GM10266 (cell line): ENCODE measurements around the gene PLA1A.
"Not testable (repeated sequence)": the region's sequence is repeated elsewhere in the genome, so short reads cannot be mapped to it uniquely, and the experiment has no call there.

ENCODE experiments used
- DNase-seq: peaks from one replicate; pipeline ENCODE4 v3.0.0; 2012; ENCODE audit errors: extremely low spot score
- TF ChIP-seq, protein P1 (sequence below): IDR thresholded peaks from 2 replicates; pipeline ENCODE4 v1.5.1; 2012; ENCODE audit warnings: mild to moderate bottlenecking, low read depth; ENCODE audit not compliant: control insufficient read depth, insufficient read depth; ENCODE audit errors: missing control alignments

The PLA1A gene

DNA sequence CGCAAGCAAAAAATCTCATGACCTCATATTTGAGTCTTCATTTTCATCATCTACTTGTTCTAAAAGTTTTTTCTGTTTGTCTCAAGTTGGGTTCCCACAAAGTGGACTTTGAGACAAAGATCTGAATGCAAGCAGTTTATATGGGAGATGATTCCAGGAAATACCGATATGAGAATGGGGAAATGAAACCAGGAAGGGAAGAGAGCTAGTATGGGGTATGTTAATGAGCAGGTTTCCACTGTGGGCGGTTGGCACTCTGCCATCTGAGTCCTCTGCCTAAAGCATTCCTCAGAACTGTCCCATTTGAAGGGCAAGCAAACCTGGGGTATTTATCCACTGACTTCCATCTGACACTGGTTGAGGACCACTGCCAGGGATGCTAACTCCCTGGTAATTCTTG lies 9.6 kb upstream of the PLA1A start:
- TF ChIP-seq, protein P1, sequence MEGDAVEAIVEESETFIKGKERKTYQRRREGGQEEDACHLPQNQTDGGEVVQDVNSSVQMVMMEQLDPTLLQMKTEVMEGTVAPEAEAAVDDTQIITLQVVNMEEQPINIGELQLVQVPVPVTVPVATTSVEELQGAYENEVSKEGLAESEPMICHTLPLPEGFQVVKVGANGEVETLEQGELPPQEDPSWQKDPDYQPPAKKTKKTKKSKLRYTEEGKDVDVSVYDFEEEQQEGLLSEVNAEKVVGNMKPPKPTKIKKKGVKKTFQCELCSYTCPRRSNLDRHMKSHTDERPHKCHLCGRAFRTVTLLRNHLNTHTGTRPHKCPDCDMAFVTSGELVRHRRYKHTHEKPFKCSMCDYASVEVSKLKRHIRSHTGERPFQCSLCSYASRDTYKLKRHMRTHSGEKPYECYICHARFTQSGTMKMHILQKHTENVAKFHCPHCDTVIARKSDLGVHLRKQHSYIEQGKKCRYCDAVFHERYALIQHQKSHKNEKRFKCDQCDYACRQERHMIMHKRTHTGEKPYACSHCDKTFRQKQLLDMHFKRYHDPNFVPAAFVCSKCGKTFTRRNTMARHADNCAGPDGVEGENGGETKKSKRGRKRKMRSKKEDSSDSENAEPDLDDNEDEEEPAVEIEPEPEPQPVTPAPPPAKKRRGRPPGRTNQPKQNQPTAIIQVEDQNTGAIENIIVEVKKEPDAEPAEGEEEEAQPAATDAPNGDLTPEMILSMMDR = no peak
- no peak for DNase-seq

GRCh38 chr3:119589102-119589773 lies 8.4 kb upstream of the PLA1A start:
- TF ChIP-seq, protein P1 = no peak
- no peak for DNase-seq

DNA sequence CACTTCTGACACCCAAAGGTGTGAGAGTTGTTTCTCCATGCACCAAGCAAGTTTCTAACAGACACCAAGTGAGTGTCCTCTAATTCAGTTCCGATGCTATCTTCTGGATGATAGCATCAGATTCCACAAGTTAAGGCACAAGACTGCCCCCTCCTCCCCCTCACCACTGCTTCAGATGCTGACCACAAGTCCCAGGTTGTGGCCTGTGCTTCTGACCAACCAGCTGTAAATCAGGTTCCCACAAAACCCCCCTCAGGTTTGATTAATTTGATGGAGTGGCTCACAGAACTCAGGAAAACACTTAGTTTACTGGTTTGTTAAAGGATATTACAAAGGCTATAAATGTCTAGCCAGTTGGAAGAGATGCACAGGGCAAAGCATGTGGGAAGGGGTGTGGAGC lies 7.0 kb upstream of the PLA1A start:
- no peak for DNase-seq
- TF ChIP-seq, protein P1 = no peak

DNA sequence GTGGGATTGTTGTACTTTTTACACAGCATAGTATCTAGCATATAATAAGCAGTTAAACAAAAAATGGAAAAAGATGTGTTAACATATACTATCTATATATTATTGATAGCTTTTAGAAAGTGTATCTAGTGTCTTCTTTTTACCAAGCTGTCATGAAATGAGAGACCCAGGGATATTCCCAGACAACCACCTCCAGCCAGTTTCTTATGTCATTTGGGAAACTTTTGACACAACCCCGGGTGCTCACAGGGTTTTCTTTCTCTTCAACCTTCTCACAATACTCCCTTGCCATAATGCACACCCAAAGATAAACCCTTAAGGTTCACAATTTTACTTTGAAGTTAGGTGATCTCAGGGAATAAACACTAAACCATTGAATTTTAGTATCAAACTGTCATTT lies 4.8 kb upstream of the PLA1A start:
- DNase-seq = no peak
- TF ChIP-seq, protein P1 = no peak

DNA sequence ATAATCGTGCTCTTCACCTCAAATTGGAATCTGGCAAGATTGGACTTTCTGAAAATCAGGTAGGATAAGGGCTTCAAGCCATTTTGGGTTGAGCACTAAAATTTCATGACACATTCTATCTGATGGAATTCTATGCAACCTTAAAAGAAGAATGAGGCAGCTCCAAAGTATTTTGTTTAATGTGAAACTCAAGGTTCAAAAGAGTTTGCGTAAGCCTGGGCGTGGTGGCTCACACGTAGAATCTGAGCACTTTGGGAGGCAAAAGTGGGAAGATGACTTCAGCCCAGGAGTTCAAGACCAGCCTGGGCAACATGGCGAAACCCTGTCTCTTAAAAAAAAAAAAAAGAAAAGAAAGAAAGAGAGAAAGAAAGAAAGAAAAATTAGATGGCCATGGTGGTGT lies 3.6 kb upstream of the PLA1A start:
- no peak for DNase-seq
- TF ChIP-seq, protein P1 = no peak

GRCh38 chr3:119594929-119595328 lies 2.8 kb upstream of the PLA1A start:
- not testable (repeated sequence) for DNase-seq

- TF ChIP-seq, protein P1 = no peak
- DNase-seq = no peak
Measured at GRCh38 chr3:119595639-119596334, 1.9 kb upstream of the PLA1A start.
